ENCODE measurements around the gene CAPN9.

- TF ChIP-seq CTCF (IDR thresholded peaks at IDR 0.05) = no peak
- TF ChIP-seq ZFX (IDR thresholded peaks at IDR 0.05; ENCODE audit: borderline replicate concordance) = no peak
Measured at GRCh38 chr1:230787471-230787870, 40.3 kb downstream of the CAPN9 start.

Data from 22Rv1 (cell line).